ENCODE results near the gene AXIN2.

GRCh38 chr17:65589321-65589720 lies 27.9 kb upstream of the AXIN2 start:
- TF ChIP-seq POLR2A (IDR thresholded peaks at IDR 0.05; ENCODE audit: low read depth) (no peak), CTCF (IDR thresholded peaks at IDR 0.05) (no peak), POLR2AphosphoS5 (IDR thresholded peaks at IDR 0.05) (no peak)

All from esophagus muscularis mucosa (tissue), 3 donors.